ENCODE results near the gene SLC28A2.

GRCh38 chr15:45203182-45203581 lies 48.9 kb upstream of the SLC28A2 start:
- TF ChIP-seq CTCF (IDR thresholded peaks at IDR 0.05; ENCODE audit: poor library complexity, severe bottlenecking): no peak
- TF ChIP-seq RAD21 (conservative IDR thresholded peaks at IDR 0.05): no peak
- TF ChIP-seq SMC3 (conservative IDR thresholded peaks at IDR 0.05; ENCODE audit: poor library complexity): no peak
- no peak for TF ChIP-seq POLR2AphosphoS5 (IDR thresholded peaks at IDR 0.05)
- no peak for TF ChIP-seq EZH2 (IDR thresholded peaks at IDR 0.05; ENCODE audit: borderline replicate concordance, insufficient read depth, low read length, poor library complexity, severe bottlenecking)

Measured in neural cell (in vitro differentiated cells).